ENCODE results near the gene ABAT.

The ABAT gene

GRCh38 chr16:8703693-8704092 lies 29.3 kb downstream of the ABAT start:
- ATAC-seq, result no peak
- no peak for TF ChIP-seq ARNTL (CRISPR knock-in tag; IDR thresholded peaks at IDR 0.05; ENCODE audit: borderline replicate concordance, low read depth)
- no peak for TF ChIP-seq GLIS3 (CRISPR knock-in tag; IDR thresholded peaks at IDR 0.05)
- no peak for TF ChIP-seq ZNF565 (CRISPR knock-in tag; conservative IDR thresholded peaks at IDR 0.05; ENCODE audit: low read depth)
- no peak for TF ChIP-seq CSDC2 (CRISPR knock-in tag; IDR thresholded peaks at IDR 0.05)
- TF ChIP-seq CSRNP3 (CRISPR knock-in tag; IDR thresholded peaks at IDR 0.05), result no peak
- no peak for TF ChIP-seq PATZ1 (CRISPR knock-in tag; IDR thresholded peaks at IDR 0.05; ENCODE audit: borderline replicate concordance)
- TF ChIP-seq BACH2 (CRISPR knock-in tag; IDR thresholded peaks at IDR 0.05; ENCODE audit: borderline replicate concordance), result no peak
- no peak for TF ChIP-seq ZC3H10 (CRISPR knock-in tag; IDR thresholded peaks at IDR 0.05)

GRCh38 chr16:8704098-8704497 lies 29.7 kb downstream of the ABAT start:
- ATAC-seq, result no peak
- TF ChIP-seq ZC3H10 (CRISPR knock-in tag; IDR thresholded peaks at IDR 0.05) (no peak), TOX (CRISPR knock-in tag; IDR thresholded peaks at IDR 0.05; ENCODE audit: borderline replicate concordance) (no peak), TCF4 (CRISPR knock-in tag; IDR thresholded peaks at IDR 0.05; ENCODE audit: borderline replicate concordance) (no peak), ISL1 (CRISPR knock-in tag; IDR thresholded peaks at IDR 0.05) (no peak), RARB (CRISPR knock-in tag; IDR thresholded peaks at IDR 0.05) (no peak), TSHZ2 (CRISPR knock-in tag; IDR thresholded peaks at IDR 0.05) (no peak), POU6F1 (CRISPR knock-in tag; IDR thresholded peaks at IDR 0.05; ENCODE audit: borderline replicate concordance, low read depth) (no peak), CSRNP3 (CRISPR knock-in tag; IDR thresholded peaks at IDR 0.05) (no peak), ZNF8 (CRISPR knock-in tag; IDR thresholded peaks at IDR 0.05) (no peak), ZFP3 (CRISPR knock-in tag; IDR thresholded peaks at IDR 0.05) (no peak), GLIS3 (CRISPR knock-in tag; IDR thresholded peaks at IDR 0.05) (no peak), CREB5 (CRISPR knock-in tag; IDR thresholded peaks at IDR 0.05; ENCODE audit: low read depth) (no peak), ESRRG (CRISPR knock-in tag; IDR thresholded peaks at IDR 0.05) (no peak), ZNF70 (CRISPR knock-in tag; IDR thresholded peaks at IDR 0.05) (no peak), CSDC2 (CRISPR knock-in tag; IDR thresholded peaks at IDR 0.05) (no peak), OSR1 (CRISPR knock-in tag; IDR thresholded peaks at IDR 0.05) (no peak), ZNF565 (CRISPR knock-in tag; conservative IDR thresholded peaks at IDR 0.05; ENCODE audit: low read depth) (no peak)

Data from SK-N-SH treated with all-trans-retinoic acid at 6 μM for 48 hours (cell line).